Osteoblast (primary cell): ENCODE data around the gene NOXA1. TPM values are rescaled to one million over a fixed set of nuclear protein-coding genes. Genes with fewer than 3 reads are reported as not detected.

Experiments used
- DNase-seq: peaks from one replicate; pipeline ENCODE4 v3.0.0; 2011; ENCODE audit warnings: low spot score, mixed read lengths; ENCODE audit not compliant: insufficient read length; ENCODE audit errors: missing footprints
- H2AFZ ChIP-seq: 2 replicates; pipeline ENCODE4 v1.6.0; 2011; ENCODE audit warnings: mild to moderate bottlenecking, low read length
- H3K27ac ChIP-seq: 2 replicates; pipeline ENCODE4 v1.5.1; 2011; ENCODE audit warnings: mild to moderate bottlenecking, low read depth, low read length, moderate library complexity
- H3K27me3 ChIP-seq: 2 replicates; pipeline ENCODE4 v1.6.0; 2012; ENCODE audit warnings: mild to moderate bottlenecking, control low read depth, inconsistent platforms, low read length, moderate library complexity; ENCODE audit not compliant: insufficient read depth
- H3K36me3 ChIP-seq: 2 replicates; pipeline ENCODE4 v1.5.1; 2011; ENCODE audit warnings: mild to moderate bottlenecking, low read length, control low read depth, moderate library complexity; ENCODE audit not compliant: insufficient read depth
- H3K4me1 ChIP-seq: 2 replicates; pipeline ENCODE4 v1.5.1; 2011; ENCODE audit warnings: mild to moderate bottlenecking, low read length, control low read depth, moderate library complexity; ENCODE audit not compliant: insufficient read depth
- H3K4me2 ChIP-seq: 2 replicates; pipeline ENCODE4 v1.6.0; 2011; ENCODE audit warnings: mild to moderate bottlenecking, low read length; ENCODE audit not compliant: insufficient read depth
- H3K4me3 ChIP-seq: fragments of 200-600 bp; sonication (generic); 3 replicates; pipeline ENCODE4 v1.5.1; 2012; ENCODE audit warnings: mild to moderate bottlenecking, low read length, inconsistent platforms; ENCODE audit not compliant: insufficient read depth
- H3K79me2 ChIP-seq: 2 replicates; pipeline ENCODE4 v1.6.0; 2012; ENCODE audit warnings: mild to moderate bottlenecking, low read length, control low read depth, inconsistent platforms; ENCODE audit not compliant: insufficient read depth
- H3K9me3 ChIP-seq: 2 replicates; pipeline ENCODE4 v1.5.1; 2011; ENCODE audit warnings: low read depth, low read length, control low read depth
- H4K20me1 ChIP-seq: 2 replicates; pipeline ENCODE4 v1.6.0; 2012; ENCODE audit warnings: mild to moderate bottlenecking, low read length, control low read depth; ENCODE audit not compliant: insufficient read depth
- total RNA-seq: library from RNA; depleted of rRNA; stranded (reverse); fragments of >200 nt; gene quantifications from 2 replicates; pipeline ENCODE4 v1.2.3, GENCODE V29; 2012
- TF ChIP-seq, protein P1 (sequence below): IDR thresholded peaks from 2 replicates; pipeline ENCODE4 v1.5.1; 2011; ENCODE audit warnings: mild to moderate bottlenecking, low read depth, low read length, moderate library complexity; ENCODE audit errors: extremely low read depth

NOXA1 gene, protein sequence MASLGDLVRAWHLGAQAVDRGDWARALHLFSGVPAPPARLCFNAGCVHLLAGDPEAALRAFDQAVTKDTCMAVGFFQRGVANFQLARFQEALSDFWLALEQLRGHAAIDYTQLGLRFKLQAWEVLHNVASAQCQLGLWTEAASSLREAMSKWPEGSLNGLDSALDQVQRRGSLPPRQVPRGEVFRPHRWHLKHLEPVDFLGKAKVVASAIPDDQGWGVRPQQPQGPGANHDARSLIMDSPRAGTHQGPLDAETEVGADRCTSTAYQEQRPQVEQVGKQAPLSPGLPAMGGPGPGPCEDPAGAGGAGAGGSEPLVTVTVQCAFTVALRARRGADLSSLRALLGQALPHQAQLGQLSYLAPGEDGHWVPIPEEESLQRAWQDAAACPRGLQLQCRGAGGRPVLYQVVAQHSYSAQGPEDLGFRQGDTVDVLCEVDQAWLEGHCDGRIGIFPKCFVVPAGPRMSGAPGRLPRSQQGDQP
- total RNA-seq, result 0.36 and 0.88 TPM in 2 replicates

DNA sequence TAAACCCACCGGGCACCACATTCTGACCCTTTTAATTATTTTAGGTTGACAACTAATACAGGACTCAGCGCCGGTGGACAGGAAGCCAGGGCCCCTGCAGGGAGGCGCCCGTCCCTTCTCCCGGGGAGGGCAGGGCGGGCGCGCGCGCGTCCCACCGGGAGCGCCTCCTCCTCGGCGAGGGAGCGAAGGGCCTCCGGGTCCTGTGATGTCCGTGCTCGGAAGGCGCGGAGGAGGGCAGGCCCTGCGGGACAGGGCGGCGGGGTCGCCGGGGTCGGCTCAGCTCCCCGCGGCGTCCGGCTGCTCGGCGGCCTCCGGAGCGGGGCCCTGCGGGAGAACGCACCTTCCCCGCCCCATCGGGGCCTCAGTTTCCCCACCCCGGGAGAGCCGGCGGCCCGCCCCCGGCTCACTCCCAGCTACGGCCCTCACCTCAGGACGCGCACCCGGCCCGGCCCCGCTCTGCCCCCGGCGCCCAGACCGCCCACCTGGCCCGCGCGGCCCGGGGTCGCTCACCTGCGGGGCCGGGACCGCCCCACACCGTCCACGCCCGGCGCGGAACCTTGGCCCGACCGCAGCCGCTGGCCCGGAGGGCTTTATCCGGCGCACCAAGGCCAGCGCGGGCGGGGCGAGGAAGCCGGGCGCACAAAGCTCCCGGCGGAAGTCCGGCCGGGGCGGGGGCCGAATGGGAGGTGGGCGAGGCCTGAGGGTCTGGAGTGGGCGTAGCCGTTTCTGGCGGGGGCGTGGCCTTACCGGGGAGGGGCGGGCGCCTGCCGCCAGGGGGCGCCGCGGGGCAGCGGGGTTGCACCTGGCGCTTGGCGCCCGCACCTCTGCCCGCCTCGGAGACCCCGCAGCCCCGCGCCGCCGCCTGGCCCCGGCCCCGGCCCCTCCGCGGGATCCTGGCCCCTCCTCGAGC, at the start of gene NOXA1, which contains the start of gene EXD3:
NOXA1 (plus strand) TSS at position 790 of the 910 bp plus-strand sequence. CDS start 137 bp downstream, outside the sequence.
EXD3 (minus strand) TSS at position 559 of the 910 bp plus-strand sequence. CDS start 27,805 bp downstream, outside the sequence.
- Histone ChIP-seq H3K27ac (peak within 1 kb of the TSS; percentile 41), H4K20me1 (no peaks in the 10 kb centered on the region), H3K4me2 (peak within 1 kb of the TSS; percentile 99), H3K79me2 (peaks cover 20% of the 10 kb centered on the region), H3K4me3 (peak within 1 kb of the TSS; percentile 87), H3K27me3 (no peaks in the 10 kb centered on the region), H3K4me1 (peaks cover 12% of the 10 kb centered on the region), H3K36me3 (no peaks in the 10 kb centered on the region), H2AFZ (peak within 1 kb of the TSS; percentile 96), H3K9me3 (no peaks in the 10 kb centered on the region)
- peak; percentile 100 for DNase-seq
- TF ChIP-seq, protein P1, sequence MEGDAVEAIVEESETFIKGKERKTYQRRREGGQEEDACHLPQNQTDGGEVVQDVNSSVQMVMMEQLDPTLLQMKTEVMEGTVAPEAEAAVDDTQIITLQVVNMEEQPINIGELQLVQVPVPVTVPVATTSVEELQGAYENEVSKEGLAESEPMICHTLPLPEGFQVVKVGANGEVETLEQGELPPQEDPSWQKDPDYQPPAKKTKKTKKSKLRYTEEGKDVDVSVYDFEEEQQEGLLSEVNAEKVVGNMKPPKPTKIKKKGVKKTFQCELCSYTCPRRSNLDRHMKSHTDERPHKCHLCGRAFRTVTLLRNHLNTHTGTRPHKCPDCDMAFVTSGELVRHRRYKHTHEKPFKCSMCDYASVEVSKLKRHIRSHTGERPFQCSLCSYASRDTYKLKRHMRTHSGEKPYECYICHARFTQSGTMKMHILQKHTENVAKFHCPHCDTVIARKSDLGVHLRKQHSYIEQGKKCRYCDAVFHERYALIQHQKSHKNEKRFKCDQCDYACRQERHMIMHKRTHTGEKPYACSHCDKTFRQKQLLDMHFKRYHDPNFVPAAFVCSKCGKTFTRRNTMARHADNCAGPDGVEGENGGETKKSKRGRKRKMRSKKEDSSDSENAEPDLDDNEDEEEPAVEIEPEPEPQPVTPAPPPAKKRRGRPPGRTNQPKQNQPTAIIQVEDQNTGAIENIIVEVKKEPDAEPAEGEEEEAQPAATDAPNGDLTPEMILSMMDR, result peak; percentile 37

DNA sequence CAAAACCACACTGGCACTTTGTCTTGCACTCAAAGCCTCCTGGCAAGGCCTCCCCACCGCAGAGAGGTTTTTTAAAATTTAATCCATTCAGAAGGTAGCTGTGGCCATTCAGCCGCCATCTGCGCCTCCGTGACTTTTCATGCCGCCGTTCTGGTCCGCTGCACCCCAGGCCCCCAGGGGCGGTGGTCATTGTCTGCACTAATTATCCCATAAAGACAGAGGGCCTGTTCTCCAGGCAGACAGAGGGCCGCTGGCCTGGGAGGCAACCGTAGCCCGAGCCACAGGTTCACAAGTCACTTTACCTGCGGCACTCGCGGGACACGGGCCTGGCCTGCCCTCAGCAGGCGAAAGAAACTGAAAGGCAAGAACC, 49.6 kb upstream of the NOXA1 start:
- H3K36me3 ChIP-seq, result no peaks in the 10 kb centered on the region
- DNase-seq, result peak; percentile 82
- no peak overlapping the region for H3K4me2 ChIP-seq
- H3K79me2 ChIP-seq, result no peaks in the 10 kb centered on the region
- H3K27me3 ChIP-seq, result no peaks in the 10 kb centered on the region
- H3K4me1 ChIP-seq, result no peaks in the 10 kb centered on the region
- no peaks in the 10 kb centered on the region for H3K9me3 ChIP-seq
- no peak overlapping the region for H3K27ac ChIP-seq
- H4K20me1 ChIP-seq, result no peaks in the 10 kb centered on the region
- H2AFZ ChIP-seq, result no peak overlapping the region
- H3K4me3 ChIP-seq, result no peak overlapping the region
- TF ChIP-seq, protein P1, result no peak

DNA sequence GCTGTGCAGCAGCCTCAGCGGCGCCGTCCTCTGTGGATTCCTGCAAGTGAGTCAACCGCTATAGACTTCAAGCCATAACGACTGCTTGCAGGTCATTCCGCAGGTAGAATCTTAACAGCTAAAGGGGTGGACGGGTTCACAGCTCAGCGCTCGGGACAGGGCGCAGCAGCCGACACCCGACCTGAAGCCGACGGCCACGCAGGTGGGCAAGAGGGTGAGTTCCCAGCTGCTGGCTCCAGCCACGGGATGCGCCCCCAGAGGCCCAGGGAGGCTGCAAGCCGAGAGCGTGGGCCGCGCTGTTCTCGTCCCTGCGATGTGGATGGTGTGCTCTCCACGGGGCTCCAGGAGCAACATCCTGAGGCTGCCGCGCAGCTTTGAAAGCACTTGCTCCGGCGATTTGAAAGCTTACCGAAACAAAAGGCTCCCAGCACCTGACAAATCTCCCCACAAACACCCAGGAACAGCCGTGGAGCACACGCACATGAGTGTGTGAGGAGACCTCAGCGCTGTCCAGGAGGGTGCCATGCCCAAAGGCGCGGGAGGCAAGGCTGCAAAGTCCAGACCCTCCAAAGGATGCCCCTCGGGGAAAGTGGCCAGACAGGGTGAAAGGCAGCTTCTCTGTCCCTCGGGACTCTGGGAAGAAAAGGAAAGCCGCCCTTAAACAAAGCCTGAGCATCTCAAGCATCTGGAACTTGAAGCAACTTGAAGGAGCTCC, 48.9 kb upstream of the NOXA1 start:
- no peaks in the 10 kb centered on the region for H3K9me3 ChIP-seq
- no peaks in the 10 kb centered on the region for H3K79me2 ChIP-seq
- TF ChIP-seq, protein P1, result no peak
- H3K4me3 ChIP-seq, result no peak overlapping the region
- H3K36me3 ChIP-seq, result no peaks in the 10 kb centered on the region
- DNase-seq, result peak; percentile 86
- H2AFZ ChIP-seq, result no peak overlapping the region
- no peak overlapping the region for H3K4me2 ChIP-seq
- H3K27ac ChIP-seq, result no peak overlapping the region
- no peaks in the 10 kb centered on the region for H4K20me1 ChIP-seq
- no peaks in the 10 kb centered on the region for H3K4me1 ChIP-seq
- H3K27me3 ChIP-seq, result no peaks in the 10 kb centered on the region
